Adipocyte (in vitro differentiated cells): ENCODE measurements around the gene LPIN1.
A peak's percentile ranks its signal among the peaks of the same experiment; 100 is the strongest.
"Not testable (repeated sequence)": the region's sequence is repeated elsewhere in the genome, so short reads cannot be mapped to it uniquely, and the experiment has no call there.

Source experiments
- DNase-seq: peaks from one replicate; pipeline ENCODE4 v3.0.0-alpha.2; 2015; ENCODE audit warnings: low read depth
- H3K27me3 ChIP-seq: replicated peaks from 2 replicates; pipeline ENCODE4 v1.7.0; 2013; ENCODE audit warnings: mild to moderate bottlenecking, low read length, moderate library complexity; ENCODE audit not compliant: control insufficient read depth, insufficient read depth
- H3K36me3 ChIP-seq: 2 replicates; pipeline ENCODE4 v1.7.0; 2013; ENCODE audit warnings: low read length, mild to moderate bottlenecking, moderate library complexity; ENCODE audit not compliant: control insufficient read depth, insufficient read depth, severe bottlenecking
- H3K4me1 ChIP-seq: 2 replicates; pipeline ENCODE4 v1.7.0; 2013; ENCODE audit warnings: mild to moderate bottlenecking, low read length, moderate library complexity; ENCODE audit not compliant: control insufficient read depth, insufficient read depth
- H3K4me3 ChIP-seq: 2 replicates; pipeline ENCODE4 v1.7.0; 2013; ENCODE audit warnings: mild to moderate bottlenecking, low read length, moderate library complexity
- H3K9ac ChIP-seq: 2 replicates; pipeline ENCODE4 v1.7.0; 2013; ENCODE audit warnings: mild to moderate bottlenecking, low read length, moderate library complexity
- H3K9me3 ChIP-seq: 2 replicates; pipeline ENCODE4 v1.7.0; 2013; ENCODE audit warnings: mild to moderate bottlenecking, low read length, moderate library complexity; ENCODE audit not compliant: control insufficient read depth

LPIN1 gene

GRCh38 chr2:11822359-11822745 lies 75.9 kb downstream of the LPIN1 start:
- H3K4me1 ChIP-seq, H3K27me3 ChIP-seq, H3K9me3 ChIP-seq, H3K4me3 ChIP-seq, DNase-seq, H3K9ac ChIP-seq: not testable (repeated sequence)
- H3K36me3 ChIP-seq: peaks cover 97% of the 10 kb centered on the region

DNA sequence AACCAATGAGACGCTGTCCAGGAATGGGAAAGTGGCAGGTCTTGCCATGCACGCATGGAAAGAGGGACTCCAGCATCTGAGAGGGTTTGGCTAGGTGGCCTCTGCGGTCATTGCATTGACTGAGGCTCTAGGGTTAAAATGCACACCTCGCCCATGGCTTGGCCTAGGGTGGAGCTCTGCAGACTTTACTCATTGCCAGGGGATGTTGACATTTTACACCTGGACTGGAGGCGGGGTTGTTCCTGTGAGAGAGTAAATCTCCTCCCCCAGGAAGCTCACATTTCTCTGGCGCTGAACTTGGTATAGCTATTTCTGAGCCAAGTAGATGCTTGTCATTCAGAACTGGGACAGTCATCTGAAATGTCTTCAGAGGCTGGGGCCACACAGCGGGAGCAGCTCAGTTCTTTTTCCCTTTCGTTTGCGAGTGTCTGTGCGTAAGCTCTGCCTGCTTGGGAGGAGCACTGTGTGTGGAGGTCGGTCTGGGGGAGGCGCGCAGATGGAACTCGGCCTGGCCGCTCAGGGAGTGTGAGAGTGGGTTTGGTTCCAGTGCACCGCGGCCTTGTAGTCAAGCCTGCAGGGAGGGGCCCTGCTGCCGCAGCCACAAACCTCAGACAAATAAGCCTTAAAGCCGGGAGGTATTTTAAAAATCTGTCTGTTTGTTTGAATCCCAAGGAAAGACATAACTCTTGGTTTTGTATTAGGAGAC lies 76.5 kb downstream of the LPIN1 start:
- peak; percentile 66 for DNase-seq
- peaks cover 100% of the 10 kb centered on the region for H3K36me3 ChIP-seq
- no peaks in the 10 kb centered on the region for H3K9me3 ChIP-seq
- H3K9ac ChIP-seq: no peak overlapping the region
- no peaks in the 10 kb centered on the region for H3K4me1 ChIP-seq
- no peaks in the 10 kb centered on the region for H3K27me3 ChIP-seq
- H3K4me3 ChIP-seq: no peak overlapping the region

DNA sequence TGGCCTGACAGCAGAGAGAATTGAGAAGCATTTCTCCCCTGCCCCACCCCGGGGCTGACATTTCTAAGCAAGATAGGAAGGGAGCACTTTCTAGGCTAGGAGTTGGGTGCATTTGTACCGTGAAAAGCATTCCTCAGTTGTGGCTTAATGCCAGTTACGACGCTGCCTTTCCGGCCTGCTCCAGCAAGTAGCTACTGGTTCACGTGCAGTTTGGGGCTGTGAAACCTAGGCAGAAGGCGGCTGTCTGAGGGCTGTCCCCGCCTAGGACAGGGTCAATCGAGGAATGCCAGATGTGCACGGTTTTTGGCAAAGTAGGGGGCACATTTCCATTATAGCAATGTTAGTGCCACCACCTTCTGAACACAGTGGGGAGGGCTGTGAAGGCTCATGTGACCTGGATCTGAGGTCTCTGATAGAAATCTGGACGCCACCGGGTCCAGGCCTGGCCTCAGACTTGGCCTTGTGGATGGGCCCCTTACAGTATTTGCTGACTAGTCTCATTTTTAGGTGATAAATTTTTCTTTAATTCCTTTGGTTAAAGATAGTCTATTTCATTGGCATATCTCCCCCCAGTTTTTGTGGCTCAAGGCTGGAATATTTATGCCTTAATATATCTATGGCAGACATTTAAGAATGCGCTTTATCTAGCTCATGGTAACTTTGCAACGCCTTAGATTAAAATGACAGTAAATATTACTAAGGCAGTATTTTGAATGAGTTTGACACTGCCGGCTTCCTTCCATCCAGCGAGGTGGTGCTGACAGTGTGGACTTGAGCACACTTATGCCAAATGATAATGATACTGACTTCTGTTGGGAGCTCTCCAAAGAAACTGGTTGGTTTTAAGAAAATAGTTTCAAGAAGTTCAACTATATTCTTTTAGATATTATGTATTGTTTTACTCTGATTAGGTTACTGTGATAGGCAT lies 78.7 kb downstream of the LPIN1 start:
- DNase-seq: no peak
- Histone ChIP-seq H3K4me3 (no peak overlapping the region), H3K27me3 (no peaks in the 10 kb centered on the region), H3K36me3 (peaks cover 82% of the 10 kb centered on the region), H3K9ac (no peak overlapping the region), H3K4me1 (peaks cover 12% of the 10 kb centered on the region), H3K9me3 (no peaks in the 10 kb centered on the region)

DNA sequence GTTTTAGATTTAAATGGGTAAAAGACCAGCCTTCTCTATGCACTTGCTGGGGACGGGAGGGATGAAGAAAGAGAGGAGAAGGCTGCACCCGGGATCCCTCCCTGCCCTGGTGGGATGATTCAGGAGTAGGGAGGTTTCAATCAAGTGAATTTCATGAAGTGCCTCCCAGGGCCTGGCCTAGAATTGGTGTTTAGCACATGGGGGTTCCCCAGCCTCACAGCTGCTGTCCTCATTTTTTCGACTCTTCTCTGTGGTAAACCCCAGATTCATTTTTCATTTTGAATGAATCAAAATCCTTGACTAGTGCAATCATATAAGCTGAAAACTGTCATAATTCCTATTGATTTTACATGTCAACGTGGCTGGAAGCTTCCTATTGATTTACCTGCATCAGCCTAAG lies 81.1 kb downstream of the LPIN1 start:
- Histone ChIP-seq H3K4me3 (no peak overlapping the region), H3K27me3 (no peaks in the 10 kb centered on the region), H3K4me1 (peaks cover 22% of the 10 kb centered on the region), H3K36me3 (peaks cover 59% of the 10 kb centered on the region), H3K9ac (no peak overlapping the region), H3K9me3 (no peaks in the 10 kb centered on the region)
- no peak for DNase-seq

- Histone ChIP-seq H3K9ac (peak overlapping the region; percentile 58), H3K4me3 (no peak overlapping the region), H3K9me3 (no peaks in the 10 kb centered on the region), H3K27me3 (no peaks in the 10 kb centered on the region), H3K36me3 (peaks cover 45% of the 10 kb centered on the region), H3K4me1 (peaks cover 22% of the 10 kb centered on the region)
- no peak for DNase-seq
Observed at GRCh38 chr2:11828933-11829323, 82.5 kb downstream of the LPIN1 start.

- Histone ChIP-seq H3K9me3 (peaks cover 2% of the 10 kb centered on the region), H3K4me1 (peaks cover 22% of the 10 kb centered on the region), H3K9ac (peak overlapping the region; percentile 58), H3K4me3 (peak overlapping the region; percentile 62), H3K36me3 (peaks cover 40% of the 10 kb centered on the region), H3K27me3 (no peaks in the 10 kb centered on the region)
- peak; percentile 74 for DNase-seq
Observed at GRCh38 chr2:11829324-11829946, 83.0 kb downstream of the LPIN1 start.

- Histone ChIP-seq H3K4me1 (peaks cover 22% of the 10 kb centered on the region), H3K36me3 (peaks cover 33% of the 10 kb centered on the region), H3K9me3 (peaks cover 4% of the 10 kb centered on the region), H3K9ac (peak overlapping the region; percentile 76), H3K27me3 (no peaks in the 10 kb centered on the region), H3K4me3 (peak overlapping the region; percentile 73)
- peak; percentile 95 for DNase-seq
Observed at GRCh38 chr2:11829947-11830707, 83.7 kb downstream of the LPIN1 start.

DNA sequence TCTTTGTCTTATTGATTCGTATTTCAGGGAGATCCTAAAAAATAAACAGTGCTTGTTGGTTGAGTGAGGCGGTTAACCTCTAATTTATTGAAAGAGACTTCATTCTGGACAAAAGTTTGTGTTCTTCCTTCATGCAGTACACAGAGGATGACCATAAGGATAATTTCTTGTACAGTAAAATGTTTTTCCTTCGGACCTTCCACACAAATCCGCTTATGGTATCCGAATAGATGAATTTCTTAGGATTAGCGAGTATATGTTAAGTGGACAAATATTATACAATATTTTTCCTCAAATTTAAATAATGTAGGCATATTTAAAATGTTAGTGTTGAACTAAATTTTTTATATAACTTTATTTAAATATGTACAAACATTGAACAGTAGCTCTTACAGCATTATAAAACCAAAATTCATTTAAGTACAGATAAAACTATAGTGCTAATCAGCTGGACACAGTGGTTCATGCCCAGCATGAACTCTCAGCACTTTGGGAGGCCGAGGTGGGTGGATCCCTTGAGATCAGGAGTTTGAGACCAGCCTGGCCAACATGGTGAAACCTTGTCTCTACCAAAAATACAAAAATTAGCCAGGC lies 84.4 kb downstream of the LPIN1 start:
- peaks cover 4% of the 10 kb centered on the region for H3K9me3 ChIP-seq
- H3K27me3 ChIP-seq: no peaks in the 10 kb centered on the region
- peaks cover 22% of the 10 kb centered on the region for H3K4me1 ChIP-seq
- no peak for DNase-seq
- peaks cover 26% of the 10 kb centered on the region for H3K36me3 ChIP-seq
- peak overlapping the region; percentile 73 for H3K4me3 ChIP-seq
- H3K9ac ChIP-seq: peak overlapping the region; percentile 76

- Histone ChIP-seq H3K9me3 (peaks cover 4% of the 10 kb centered on the region), H3K9ac (no peak overlapping the region), H3K27me3 (no peaks in the 10 kb centered on the region), H3K4me1 (peaks cover 22% of the 10 kb centered on the region), H3K36me3 (peaks cover 20% of the 10 kb centered on the region), H3K4me3 (no peak overlapping the region)
- DNase-seq: no peak
Observed at GRCh38 chr2:11831415-11831814, 85.0 kb downstream of the LPIN1 start.

DNA sequence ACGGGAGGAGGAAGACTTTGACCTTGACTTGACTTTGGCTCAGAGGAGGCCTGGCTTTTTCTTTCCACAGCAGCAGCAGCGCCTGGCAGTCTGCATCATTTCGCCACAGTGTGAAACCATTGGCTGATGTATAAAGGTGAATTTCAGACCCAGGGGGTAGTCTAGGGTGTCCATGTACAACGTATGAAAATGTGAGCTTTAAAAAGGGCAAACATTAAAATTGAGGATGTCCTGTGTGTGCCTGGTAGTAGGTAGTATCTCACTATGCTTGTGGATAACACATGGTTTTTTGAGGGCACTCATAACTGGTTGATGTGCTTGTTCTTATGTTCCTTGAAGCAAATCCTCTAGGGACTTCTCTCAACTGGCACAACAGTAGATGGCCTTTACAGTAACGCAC lies 86.1 kb downstream of the LPIN1 start:
- peaks cover 4% of the 10 kb centered on the region for H3K9me3 ChIP-seq
- DNase-seq: no peak
- H3K4me1 ChIP-seq: peaks cover 22% of the 10 kb centered on the region
- H3K36me3 ChIP-seq: peaks cover 9% of the 10 kb centered on the region
- no peak overlapping the region for H3K9ac ChIP-seq
- no peaks in the 10 kb centered on the region for H3K27me3 ChIP-seq
- H3K4me3 ChIP-seq: no peak overlapping the region
